Measurements from ENCODE around the gene FAM222A.

FAM222A gene

GRCh38 chr12:109758426-109759420 lies 45.1 kb downstream of the FAM222A start:
- no peak for DNase-seq (ENCODE audit: low read depth in 1 of 2, low spot score in 1 of 2)

DNA sequence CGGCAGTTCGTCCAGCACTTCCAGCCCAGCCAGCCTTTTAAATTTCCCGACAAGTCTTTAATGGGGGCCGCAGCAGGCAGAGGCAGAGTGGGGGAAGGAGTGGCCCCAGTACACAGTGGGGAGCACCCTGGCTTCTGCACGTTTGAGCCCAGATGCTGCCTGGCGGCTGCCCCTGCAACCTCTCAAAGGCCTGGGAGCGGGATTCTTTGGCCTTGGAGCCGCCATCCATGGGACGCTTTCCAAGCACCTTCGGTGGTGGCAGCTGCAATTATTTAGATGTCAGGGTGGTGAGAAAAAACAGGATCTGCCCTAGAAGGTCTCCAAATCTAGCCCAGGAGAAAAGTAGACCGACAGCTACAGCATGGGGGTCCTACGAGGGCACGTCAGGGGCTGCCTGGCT lies 46.0 kb downstream of the FAM222A start:
- no peak for DNase-seq (ENCODE audit: low read depth in 1 of 2, low spot score in 1 of 2)

DNA sequence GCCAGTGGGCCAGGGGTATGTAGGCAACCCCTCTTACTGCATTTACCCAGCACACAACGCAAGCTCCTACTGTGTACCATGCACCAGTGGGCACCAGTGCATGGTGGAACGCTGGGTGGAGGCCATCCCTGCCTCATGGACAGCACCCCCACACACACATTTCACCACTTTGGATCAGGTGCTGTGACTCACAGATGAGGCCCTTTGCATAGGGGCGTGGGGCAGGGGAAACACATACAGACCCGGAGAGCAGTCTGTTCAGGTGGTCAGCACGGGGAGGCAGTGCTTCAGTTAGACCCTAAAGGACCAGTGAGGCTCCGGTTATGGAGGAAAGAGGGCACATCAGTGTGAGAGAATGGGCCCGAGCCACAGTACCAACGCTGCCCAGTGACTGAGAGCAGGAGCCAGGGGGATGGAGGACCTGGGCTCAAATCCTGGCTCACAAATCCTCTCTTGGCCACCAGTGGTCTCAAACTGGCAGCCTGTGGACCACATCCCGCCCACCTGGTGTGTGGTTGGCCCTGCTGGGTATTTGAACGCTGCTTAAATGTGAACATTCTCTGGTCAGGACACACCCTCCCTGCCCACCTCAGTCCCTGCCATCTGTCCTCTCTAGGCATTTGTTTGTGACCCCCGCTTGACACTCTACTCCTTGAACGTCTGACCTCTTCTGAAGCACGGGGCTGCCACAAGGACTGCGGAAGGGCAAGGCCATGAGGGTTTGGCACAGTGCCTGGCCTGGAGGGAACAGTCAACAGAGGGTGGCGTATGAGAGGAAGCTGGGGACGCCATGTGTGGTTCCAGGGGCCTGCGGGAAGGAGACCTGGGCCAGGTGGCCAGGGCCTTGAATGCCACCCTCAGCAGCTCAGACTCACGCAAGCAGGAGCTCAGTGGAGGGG lies 46.7 kb downstream of the FAM222A start:
- no peak for DNase-seq (ENCODE audit: low read depth in 1 of 2, low spot score in 1 of 2)

DNA sequence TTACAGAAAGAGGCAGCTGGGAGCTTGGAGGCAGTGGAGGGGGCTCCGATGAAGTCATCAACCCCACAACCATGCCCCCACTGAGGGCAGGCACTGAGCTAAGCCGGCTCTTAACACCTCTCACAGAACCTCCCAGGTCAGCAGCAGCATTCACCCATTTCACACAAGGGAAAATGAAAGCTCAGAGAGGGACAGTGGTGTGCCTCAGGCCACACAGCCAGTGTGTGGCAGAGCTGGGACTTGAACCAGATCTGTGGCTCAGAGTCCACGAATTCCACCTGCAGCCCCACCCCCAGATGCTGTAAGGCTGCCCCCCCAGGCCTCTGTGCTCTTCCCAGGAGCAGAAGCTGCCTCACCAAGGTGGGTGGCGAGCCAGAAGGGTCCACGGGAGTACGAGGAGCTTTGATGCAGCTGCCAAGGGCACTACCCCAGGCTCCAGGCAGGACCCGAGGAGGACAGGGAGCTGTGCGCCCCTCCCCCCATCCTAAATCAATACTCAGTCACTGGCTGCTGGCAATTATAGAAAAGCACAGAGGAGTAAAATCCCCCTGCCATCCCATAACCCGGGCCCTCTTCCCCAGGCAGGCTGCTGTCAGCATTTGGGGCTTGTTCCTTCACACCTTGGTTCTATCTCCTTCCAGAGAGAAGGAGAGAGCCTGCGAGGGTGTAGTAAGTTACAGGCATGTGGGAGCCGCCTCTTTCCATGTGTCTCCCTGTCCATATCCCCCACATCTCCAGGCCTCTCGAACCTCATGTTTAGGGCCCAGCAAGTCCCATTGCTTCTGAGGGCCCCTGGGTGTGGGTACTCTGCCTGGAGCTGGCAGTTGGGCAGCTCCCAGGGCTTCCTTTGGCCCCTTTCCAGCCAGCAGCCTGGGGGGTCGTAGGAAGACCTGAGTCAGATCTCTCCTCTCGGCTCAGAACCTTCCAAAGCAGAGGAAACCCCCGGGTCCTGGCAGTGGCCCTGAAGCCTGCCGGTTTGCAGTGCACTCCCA lies 47.6 kb downstream of the FAM222A start:
- DNase-seq (ENCODE audit: low read depth in 1 of 2, low spot score in 1 of 2), result no peak

DNA sequence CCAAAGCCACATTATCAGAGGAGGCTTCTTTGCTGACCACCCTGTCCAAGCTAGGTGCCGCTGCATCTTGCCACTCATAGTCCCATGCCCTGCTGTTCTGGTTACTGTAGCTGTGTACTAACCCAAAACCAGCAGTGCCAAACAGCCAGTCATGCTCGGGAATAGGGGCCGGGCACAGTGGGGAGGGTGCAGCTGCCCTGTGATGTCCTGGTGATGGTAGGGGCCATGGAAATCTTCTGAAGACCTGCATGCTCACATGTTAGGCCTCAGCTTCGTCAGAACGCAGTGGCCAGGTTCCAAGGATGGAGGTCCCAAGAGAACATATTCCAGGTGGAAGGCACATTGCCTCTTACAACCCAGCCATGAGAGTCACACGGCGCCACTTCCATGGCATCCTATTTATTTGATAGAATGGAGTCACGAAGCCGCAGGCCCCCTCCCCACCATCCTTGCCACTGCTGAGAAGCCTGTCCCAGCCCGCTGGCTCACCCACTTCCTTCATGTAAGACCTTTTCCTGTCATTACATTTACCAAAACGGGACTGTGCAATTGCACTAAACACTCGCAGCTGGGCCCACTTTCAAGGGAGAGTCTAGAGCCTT lies 48.5 kb downstream of the FAM222A start:
- DNase-seq (ENCODE audit: low read depth in 1 of 2, low spot score in 1 of 2), result no peak

GRCh38 chr12:109762673-109763191 lies 49.1 kb downstream of the FAM222A start:
- no peak for DNase-seq (ENCODE audit: low read depth in 1 of 2, low spot score in 1 of 2)

DNA sequence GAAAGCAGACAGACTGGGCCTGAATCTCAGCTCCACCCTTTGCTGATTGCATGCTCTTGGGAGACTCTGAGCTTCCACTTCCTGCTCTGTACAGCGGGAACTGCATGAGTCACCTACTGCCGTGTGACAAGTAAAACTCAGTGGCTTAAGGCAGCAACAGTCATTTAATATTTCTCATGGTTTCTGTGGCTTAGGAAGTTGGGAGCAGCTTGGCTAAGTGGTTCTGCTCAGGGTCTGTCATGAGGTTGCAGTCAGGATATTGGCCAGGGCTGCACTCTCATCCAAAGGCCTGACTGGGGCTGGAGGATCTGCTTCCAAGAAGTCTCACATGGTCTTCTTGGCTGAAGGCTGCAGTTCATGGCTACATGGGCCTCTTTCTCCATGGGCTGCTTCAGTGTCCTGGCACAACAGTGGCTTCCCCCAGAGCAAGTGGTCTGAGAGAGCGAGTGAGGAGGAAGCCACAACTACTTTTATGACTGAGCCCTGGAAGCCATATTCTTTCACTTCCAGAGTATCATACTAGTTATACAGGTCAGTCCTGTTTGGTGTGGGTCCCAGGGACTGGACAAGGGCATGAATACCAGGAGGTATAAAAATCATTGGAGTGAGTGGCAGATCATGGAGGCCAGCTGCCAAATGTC lies 49.7 kb downstream of the FAM222A start:
- no peak for DNase-seq (ENCODE audit: low read depth in 1 of 2, low spot score in 1 of 2)

- DNase-seq (ENCODE audit: low read depth in 1 of 2, low spot score in 1 of 2), result no peak
Observed at GRCh38 chr12:109764123-109764522, 50.5 kb downstream of the FAM222A start.

DNA sequence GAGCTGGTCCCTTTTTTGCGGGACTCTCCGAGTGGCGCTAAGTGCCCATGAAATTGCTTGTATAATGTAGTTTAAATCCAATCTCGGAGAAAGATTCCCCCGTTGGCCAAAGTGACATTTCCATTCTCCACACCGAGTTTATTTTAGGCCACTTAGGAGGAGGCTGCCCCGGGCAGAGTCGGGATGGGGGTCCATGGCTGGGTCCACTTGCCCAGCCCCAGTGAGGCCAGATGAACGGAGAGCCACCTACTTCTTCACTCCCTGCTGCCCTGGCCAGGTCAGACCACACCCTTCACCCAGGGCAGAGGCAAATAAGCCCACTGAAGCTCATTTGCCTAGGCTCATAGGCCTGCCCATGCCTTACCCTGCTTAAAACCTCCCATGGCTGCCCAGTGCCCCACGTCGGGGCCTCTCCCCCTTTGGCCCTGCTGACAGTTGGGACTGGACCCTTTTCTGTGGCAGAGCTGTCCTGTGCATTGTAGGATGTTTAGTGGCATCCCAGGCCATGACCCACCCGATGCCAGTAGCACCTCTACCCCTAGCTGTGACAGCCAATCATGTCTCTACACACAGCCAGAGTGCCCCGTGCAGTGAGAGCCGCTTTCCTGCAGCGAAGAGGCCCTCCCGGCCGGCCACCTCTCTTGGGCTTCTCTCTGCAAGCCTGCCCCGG lies 51.3 kb downstream of the FAM222A start:
- DNase-seq (ENCODE audit: low read depth in 1 of 2, low spot score in 1 of 2), result no peak

GRCh38 chr12:109765446-109765810 lies 51.8 kb downstream of the FAM222A start:
- no peak for DNase-seq (ENCODE audit: low read depth in 1 of 2, low spot score in 1 of 2)

DNA sequence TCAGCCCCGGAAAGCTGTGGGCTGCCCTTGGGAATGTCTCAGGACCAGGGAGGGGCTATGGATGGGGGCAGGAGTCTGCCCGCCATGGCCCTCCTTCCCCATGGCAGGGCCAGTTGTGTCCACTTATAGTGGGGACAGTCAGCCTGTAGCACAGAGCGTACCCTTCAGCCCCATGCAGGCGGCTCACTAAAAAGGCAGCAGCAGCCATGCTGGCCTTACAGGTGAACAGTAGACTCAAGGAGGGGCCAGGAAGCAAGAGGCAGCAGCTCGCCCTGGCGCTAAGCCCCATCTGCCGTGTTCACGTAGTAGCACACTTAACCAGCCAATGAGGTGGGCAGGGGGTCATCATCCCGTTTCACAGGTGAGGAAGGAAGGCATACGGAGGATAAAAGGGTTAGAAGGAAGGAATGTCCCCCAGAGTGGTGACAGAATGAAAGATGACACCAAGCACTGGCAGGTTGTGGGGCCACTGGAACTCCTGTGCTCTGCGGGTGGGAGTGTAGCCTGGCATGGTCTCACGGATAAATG lies 52.7 kb downstream of the FAM222A start:
- DNase-seq (ENCODE audit: low read depth in 1 of 2, low spot score in 1 of 2), result no peak

DNA sequence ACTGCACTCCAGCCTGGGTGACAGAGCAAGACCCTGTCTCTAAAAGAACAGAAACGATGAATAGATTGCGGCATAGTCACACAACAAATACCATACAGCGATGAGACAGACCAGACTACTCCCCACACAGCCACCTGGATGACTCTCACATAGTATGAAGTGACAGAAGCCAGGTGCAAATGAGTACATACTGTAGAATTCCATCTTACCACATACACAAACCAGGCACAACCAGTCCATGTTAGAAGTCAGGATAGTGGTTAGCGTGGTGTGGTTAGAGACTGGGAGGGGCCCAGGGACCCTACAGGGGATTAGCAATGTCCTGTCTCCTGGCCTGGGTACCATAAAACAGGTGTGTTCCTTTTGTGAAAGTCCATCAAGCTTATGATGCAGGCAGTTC lies 53.8 kb downstream of the FAM222A start:
- no peak for DNase-seq (ENCODE audit: low read depth in 1 of 2, low spot score in 1 of 2)

- DNase-seq (ENCODE audit: low read depth in 1 of 2, low spot score in 1 of 2), result no peak
Observed at GRCh38 chr12:109767991-109768900, 54.6 kb downstream of the FAM222A start.

- no peak for DNase-seq (ENCODE audit: low read depth in 1 of 2, low spot score in 1 of 2)
Observed at GRCh38 chr12:109768901-109769670, 55.5 kb downstream of the FAM222A start.

GRCh38 chr12:109770104-109770860 lies 56.7 kb downstream of the FAM222A start:
- no peak for DNase-seq (ENCODE audit: low read depth in 1 of 2, low spot score in 1 of 2)

Data from activated CD4-positive, alpha-beta T cell treated with anti-CD3 and anti-CD28 coated beads, Interleukin-2, amount 50 U/mL, for 24 hours (primary cell).